ENCODE measurements around the gene MMP11. TPM values are rescaled to one million over a fixed set of nuclear protein-coding genes. Genes with fewer than 3 reads are reported as not detected.

MMP11 gene
- total and polyA plus RNA-seq, 2 of the 13 experiments (the other 11 are each of a cell fraction or from before 2014, with no cell fraction given): 8.9 to 28.6 TPM

DNA sequence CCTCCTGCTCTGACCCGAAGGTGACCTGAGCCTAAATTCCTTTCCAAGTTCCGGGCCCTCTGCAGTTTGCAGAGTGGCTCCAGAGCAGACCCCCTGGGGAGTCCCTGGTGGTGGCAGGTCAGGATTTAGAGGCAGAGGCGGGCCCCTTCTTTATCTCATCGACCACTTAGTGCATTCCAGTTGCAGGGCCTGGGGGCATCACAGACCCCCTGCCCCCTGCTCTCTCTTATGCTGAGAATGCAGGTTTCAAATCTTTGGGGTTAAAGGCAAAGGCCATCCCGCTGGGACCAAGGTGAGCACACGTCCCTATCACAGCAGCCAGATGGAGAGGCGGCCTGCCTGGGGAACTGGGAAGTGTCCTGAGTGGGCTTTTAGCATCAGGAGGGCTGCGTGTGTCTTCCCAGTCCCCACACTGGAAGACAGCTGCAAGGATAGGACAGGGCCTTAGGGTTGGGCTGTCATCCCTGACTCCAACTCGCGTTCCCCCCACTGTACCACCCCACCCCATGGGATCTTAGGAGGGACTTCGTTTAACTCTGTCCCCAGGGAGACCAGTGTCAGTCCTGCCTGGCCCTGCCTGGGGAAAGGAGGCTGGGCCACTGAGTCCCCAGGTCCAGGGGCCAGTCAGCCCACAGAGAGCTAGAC lies 54.8 kb downstream of the MMP11 start:
- no peaks in the 10 kb centered on the region for H3K9me3 ChIP-seq (ENCODE audit: low read length)
- H3K4me1 ChIP-seq (ENCODE audit: insufficient read depth, low read length): peaks cover 24% of the 10 kb centered on the region
- intact Hi-C loops (cut with micrococcal nuclease; ENCODE audit: unreplicated experiment): no loop called here
- in situ Hi-C loops (cut with HindIII; ENCODE audit: extremely low pct_ligation_motif_present, low pct_unique_long_range_greater_than_20kb): loop anchor here (25.0 kb wide), 1 partner anchor 215 kb away; no protein-coding TSS in a partner anchor
- no peak overlapping the region for H3K4me2 ChIP-seq (ENCODE audit: low read depth, low read length)
- ChIA-PET CTCF (ENCODE audit: low intra/inter-chr PET ratio, low total read pairs) (no interaction called here), POLR2A (no interaction called here)
- FAIRE-seq: no peak
- no peak overlapping the region for H2AFZ ChIP-seq (ENCODE audit: low read length)
- TF ChIP-seq, protein P1, sequence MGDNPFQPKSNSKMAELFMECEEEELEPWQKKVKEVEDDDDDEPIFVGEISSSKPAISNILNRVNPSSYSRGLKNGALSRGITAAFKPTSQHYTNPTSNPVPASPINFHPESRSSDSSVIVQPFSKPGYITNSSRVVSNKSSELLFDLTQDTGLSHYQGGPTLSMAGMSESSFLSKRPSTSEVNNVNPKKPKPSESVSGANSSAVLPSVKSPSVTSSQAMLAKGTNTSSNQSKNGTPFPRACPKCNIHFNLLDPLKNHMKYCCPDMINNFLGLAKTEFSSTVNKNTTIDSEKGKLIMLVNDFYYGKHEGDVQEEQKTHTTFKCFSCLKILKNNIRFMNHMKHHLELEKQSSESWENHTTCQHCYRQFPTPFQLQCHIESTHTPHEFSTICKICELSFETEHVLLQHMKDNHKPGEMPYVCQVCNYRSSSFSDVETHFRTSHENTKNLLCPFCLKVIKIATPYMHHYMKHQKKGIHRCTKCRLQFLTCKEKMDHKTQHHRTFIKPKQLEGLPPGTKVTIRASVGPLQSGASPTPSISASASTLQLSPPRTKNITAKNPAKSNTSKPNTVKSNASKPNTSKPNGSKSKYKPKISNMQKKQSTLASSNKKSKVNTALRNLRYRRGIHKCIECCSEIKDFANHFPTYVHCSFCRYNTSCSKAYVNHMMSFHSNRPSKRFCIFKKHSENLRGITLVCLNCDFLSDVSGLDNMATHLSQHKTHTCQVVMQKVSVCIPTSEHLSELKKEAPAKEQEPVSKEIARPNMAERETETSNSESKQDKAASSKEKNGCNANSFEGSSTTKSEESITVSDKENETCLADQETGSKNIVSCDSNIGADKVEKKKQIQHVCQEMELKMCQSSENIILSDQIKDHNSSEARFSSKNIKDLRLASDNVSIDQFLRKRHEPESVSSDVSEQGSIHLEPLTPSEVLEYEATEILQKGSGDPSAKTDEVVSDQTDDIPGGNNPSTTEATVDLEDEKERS (CRISPR knock-in tag; IDR thresholded peaks at IDR 0.05): no peak
- no peak overlapping the region for H3K4me3 ChIP-seq (replicated peaks in 1 of 3; ENCODE audit: insufficient read depth in 1 of 3, low read depth in 2 of 3, low read length in 3 of 3)
- WGBS (ENCODE audit: low lambda C conversion rate): 94% methylated on average over 8 of the region's 11 CpGs
- no peak overlapping the region for H3K27ac ChIP-seq (ENCODE audit: extremely low read length, insufficient read depth, low read length)
- no peak for DNase-seq (ENCODE audit: low spot score)
- no peak for ATAC-seq
- H3K27me3 ChIP-seq (ENCODE audit: control insufficient read depth in 1 of 2, insufficient read depth in 2 of 2, low read length in 2 of 2): no peaks in the 10 kb centered on the region
- peaks cover 56 to 86% of the 10 kb centered on the region in 2 experiments for H3K36me3 ChIP-seq (replicated peaks in 1 of 2; ENCODE audit: control insufficient read depth in 1 of 2, insufficient read depth in 2 of 2, low read length in 2 of 2)
- no TSS peak for BruUV-seq (replicated peaks)
- H3K9ac ChIP-seq (ENCODE audit: insufficient read depth, low read depth, low read length): no peak overlapping the region
- H3K79me2 ChIP-seq (ENCODE audit: insufficient read depth, low read length): no peaks in the 10 kb centered on the region
- H4K20me1 ChIP-seq (ENCODE audit: insufficient read depth, low read length): no peaks in the 10 kb centered on the region

DNA sequence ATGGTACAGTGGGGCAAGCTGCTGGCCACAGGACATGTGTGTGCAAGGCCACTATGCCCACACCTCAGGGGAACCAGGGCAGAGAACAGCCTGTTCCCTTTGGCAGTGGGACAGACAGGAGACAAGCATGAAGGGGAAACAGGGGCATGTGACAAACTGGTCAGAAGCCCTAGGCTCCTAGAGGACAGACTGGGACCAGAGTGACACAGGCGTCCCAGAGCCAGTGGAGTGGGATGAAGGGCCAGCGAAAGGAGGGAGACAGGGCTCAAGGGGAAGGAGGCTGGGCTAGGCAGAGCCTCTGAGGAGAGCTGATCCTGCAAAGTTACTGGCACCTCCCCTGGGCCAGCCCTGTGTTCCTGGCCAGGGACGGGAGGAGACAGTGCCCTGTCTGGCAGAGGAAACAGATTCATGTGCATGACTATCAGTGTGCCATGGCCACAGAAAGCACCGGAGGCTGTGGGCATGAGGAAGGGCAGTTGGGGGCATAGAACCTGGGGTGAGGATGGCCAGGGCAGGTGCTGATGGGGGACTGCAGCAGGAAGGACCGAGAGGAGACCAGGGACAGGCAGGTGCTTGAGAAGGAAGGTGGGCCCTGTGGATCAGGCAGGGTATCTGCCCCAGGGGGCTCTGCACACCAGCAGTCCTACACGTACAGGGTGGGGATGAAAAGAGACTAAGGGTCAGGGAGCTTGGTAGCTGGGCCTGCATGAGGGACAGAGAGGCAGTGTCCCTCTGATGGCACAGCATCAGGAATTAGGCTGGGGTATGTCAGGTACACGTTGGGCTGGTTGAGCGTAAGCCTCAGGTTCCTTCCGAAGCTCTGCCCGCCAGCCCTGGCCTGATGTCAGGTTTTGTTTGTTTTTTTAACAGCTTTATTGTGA lies 56.4 kb downstream of the MMP11 start:
- FAIRE-seq (no peak), ATAC-seq (no peak), DNase-seq (ENCODE audit: low spot score) (no peak)
- no peaks in the 10 kb centered on the region for H3K27me3 ChIP-seq (ENCODE audit: control insufficient read depth in 1 of 2, insufficient read depth in 2 of 2, low read length in 2 of 2)
- ChIA-PET CTCF (ENCODE audit: low intra/inter-chr PET ratio, low total read pairs) (no interaction called here), POLR2A (no interaction called here)
- H3K4me2 ChIP-seq (ENCODE audit: low read depth, low read length): no peak overlapping the region
- in situ Hi-C loops (cut with HindIII; ENCODE audit: extremely low pct_ligation_motif_present, low pct_unique_long_range_greater_than_20kb) (loop anchor here (25.0 kb wide), 1 partner anchor 217 kb away; no protein-coding TSS in a partner anchor), intact Hi-C loops (cut with micrococcal nuclease; ENCODE audit: unreplicated experiment) (no loop called here)
- no peak overlapping the region for H3K9ac ChIP-seq (ENCODE audit: insufficient read depth, low read depth, low read length)
- no peak overlapping the region for H3K27ac ChIP-seq (ENCODE audit: extremely low read length, insufficient read depth, low read length)
- no peak overlapping the region for H3K4me3 ChIP-seq (replicated peaks in 1 of 3; ENCODE audit: insufficient read depth in 1 of 3, low read depth in 2 of 3, low read length in 3 of 3)
- H3K79me2 ChIP-seq (ENCODE audit: insufficient read depth, low read length): no peaks in the 10 kb centered on the region
- no peaks in the 10 kb centered on the region for H3K9me3 ChIP-seq (ENCODE audit: low read length)
- WGBS (ENCODE audit: low lambda C conversion rate): 96% methylated on average over 10 of the region's 10 CpGs
- H3K4me1 ChIP-seq (ENCODE audit: insufficient read depth, low read length): peaks cover 24% of the 10 kb centered on the region
- H4K20me1 ChIP-seq (ENCODE audit: insufficient read depth, low read length): no peaks in the 10 kb centered on the region
- no TSS peak for BruUV-seq (replicated peaks)
- H3K36me3 ChIP-seq (replicated peaks in 1 of 2; ENCODE audit: control insufficient read depth in 1 of 2, insufficient read depth in 2 of 2, low read length in 2 of 2): peaks cover 53 to 85% of the 10 kb centered on the region in 2 experiments; a peak in 4 of 5 replicates
- no peak overlapping the region for H2AFZ ChIP-seq (ENCODE audit: low read length)
- TF ChIP-seq ZNF530 (CRISPR knock-in tag; IDR thresholded peaks at IDR 0.05; ENCODE audit: low read depth): no peak
- no peak for TF ChIP-seq KLF15 (CRISPR knock-in tag; IDR thresholded peaks at IDR 0.05; ENCODE audit: borderline replicate concordance)
- TF ChIP-seq ZFP1 (CRISPR knock-in tag; IDR thresholded peaks at IDR 0.05): no peak
- TF ChIP-seq, protein P2, sequence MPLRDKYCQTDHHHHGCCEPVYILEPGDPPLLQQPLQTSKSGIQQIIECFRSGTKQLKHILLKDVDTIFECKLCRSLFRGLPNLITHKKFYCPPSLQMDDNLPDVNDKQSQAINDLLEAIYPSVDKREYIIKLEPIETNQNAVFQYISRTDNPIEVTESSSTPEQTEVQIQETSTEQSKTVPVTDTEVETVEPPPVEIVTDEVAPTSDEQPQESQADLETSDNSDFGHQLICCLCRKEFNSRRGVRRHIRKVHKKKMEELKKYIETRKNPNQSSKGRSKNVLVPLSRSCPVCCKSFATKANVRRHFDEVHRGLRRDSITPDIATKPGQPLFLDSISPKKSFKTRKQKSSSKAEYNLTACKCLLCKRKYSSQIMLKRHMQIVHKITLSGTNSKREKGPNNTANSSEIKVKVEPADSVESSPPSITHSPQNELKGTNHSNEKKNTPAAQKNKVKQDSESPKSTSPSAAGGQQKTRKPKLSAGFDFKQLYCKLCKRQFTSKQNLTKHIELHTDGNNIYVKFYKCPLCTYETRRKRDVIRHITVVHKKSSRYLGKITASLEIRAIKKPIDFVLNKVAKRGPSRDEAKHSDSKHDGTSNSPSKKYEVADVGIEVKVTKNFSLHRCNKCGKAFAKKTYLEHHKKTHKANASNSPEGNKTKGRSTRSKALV (CRISPR knock-in tag; IDR thresholded peaks at IDR 0.05): no peak
- TF ChIP-seq, protein P3, sequence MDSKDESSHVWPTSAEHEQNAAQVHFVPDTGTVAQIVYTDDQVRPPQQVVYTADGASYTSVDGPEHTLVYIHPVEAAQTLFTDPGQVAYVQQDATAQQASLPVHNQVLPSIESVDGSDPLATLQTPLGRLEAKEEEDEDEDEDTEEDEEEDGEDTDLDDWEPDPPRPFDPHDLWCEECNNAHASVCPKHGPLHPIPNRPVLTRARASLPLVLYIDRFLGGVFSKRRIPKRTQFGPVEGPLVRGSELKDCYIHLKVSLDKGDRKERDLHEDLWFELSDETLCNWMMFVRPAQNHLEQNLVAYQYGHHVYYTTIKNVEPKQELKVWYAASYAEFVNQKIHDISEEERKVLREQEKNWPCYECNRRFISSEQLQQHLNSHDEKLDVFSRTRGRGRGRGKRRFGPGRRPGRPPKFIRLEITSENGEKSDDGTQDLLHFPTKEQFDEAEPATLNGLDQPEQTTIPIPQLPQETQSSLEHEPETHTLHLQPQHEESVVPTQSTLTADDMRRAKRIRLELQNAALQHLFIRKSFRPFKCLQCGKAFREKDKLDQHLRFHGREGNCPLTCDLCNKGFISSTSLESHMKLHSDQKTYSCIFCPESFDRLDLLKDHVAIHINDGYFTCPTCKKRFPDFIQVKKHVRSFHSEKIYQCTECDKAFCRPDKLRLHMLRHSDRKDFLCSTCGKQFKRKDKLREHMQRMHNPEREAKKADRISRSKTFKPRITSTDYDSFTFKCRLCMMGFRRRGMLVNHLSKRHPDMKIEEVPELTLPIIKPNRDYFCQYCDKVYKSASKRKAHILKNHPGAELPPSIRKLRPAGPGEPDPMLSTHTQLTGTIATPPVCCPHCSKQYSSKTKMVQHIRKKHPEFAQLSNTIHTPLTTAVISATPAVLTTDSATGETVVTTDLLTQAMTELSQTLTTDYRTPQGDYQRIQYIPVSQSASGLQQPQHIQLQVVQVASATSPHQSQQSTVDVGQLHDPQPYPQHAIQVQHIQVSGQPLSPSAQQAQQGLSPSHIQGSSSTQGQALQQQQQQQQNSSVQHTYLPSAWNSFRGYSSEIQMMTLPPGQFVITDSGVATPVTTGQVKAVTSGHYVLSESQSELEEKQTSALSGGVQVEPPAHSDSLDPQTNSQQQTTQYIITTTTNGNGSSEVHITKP (CRISPR knock-in tag; IDR thresholded peaks at IDR 0.05; ENCODE audit: low read depth): no peak
